ENCODE data around the gene NMT2.
A peak's percentile ranks its signal among the peaks of the same experiment; 100 is the strongest.
"Not testable (repeated sequence)": the region's sequence is repeated elsewhere in the genome, so short reads cannot be mapped to it uniquely, and the experiment has no call there.

The NMT2 gene

DNA sequence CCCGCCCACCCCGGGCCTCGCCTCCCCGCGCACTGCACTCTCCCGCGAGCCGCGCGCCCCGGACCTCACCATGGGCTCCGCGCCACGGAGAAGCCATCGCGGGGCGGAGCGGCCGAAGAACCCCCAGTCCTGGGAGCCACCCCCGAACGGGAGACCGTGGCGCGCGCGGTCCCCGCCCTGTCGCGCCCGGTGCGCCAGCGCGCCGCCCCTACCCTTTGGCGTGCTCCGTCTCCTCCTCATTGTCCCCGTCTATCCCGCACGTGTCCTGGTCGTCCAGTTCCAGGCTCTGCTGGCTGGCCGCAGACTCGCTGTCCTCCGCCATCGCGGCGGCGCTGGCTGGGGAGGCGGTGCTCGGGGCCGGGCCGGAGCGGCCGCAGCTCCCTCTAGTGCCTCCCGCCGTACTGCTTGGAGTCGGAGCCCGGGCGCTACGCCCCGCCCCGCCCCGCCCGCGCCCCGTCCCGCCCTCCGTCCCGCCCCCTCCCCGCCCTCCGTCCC lies at the start of gene NMT2:
Gene NMT2 (minus strand): TSS at position 403 of the 495 bp plus-strand sequence. CDS start 81 bp downstream, at position 322.
- no peak for DNase-seq

DNA sequence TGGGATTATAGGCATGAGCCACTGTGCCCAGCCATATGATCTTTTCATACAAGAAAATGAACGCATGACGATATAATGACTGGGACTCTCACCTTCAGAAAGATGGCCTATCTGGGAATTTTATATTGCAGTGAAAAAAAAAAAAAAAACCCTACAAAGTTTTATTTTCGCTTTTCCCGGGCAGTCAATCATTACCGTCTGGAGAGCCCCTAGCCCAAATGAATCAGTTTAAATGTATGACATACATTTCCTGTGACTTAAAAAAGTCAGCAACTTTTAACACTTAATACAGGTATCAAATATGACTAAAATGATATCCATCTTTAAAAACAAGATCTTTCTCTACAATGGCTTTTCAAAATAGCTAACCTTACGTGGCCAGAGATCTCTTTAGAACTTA lies 48.2 kb upstream of the NMT2 start:
- DNase-seq: no peak

DNA sequence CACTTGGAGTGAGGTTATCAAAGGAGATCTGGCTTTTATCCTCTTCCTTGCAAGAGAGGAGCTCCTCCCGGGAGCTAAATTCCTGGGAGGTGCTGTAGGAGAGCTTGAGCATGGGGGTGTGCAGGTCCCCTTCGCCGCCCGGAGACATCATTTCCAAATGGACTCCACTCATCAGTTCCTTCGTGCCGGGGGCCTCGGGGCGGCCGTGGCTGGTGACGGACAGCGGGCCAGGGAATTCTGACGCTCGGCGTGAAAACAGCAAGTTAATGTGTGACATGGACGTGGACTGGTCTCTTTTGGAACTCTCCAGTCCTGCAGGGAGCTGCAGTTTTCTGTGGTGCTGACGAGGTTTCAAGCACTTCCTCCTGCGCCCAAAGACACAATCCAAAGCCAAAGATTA lies 45.7 kb upstream of the NMT2 start:
- no peak for DNase-seq

DNA sequence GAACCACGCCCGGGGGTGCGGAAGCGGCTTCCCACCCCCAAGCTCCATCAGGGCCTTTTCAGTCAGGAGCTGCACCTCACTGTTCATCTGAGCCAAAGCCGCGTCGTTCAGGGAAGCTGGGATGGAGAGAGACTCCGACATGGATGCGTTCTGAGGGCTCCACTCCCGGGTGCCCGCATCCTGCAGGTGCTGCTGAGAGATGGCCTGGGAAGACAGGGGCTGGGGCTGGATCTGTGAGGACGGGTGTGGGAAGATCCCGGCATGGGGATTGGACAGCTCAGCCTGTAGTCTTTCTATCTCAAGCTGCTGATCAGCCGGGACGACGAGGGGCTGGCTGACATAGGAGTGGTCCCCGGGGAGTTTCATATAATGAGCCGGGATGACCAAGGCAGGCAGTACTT lies 45.0 kb upstream of the NMT2 start:
- DNase-seq: no peak

DNA sequence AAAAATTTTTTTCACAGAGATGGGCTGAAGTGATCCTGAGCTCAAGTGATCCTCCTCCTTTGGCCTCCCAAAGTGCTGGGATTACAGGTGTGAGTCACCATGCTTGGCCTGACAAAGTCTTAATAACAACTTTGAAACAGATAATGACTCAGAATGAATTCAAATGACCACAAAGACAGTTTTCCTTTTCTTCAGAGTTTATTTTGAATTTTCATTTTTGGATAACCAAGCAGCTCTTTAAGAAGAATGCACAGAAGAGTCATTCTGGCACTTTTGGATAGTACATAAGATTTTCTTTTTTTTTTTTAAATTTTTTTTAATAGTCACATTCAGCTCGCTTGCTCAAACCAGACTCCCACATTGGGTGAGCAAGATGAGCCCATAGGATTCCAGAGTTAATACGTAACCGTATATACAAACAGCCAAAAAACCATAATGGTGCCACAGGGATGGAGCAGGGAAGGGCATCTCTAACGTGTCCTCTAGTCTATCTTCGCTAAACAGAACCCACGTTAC lies 43.0 kb upstream of the NMT2 start:
- no peak for DNase-seq

DNA sequence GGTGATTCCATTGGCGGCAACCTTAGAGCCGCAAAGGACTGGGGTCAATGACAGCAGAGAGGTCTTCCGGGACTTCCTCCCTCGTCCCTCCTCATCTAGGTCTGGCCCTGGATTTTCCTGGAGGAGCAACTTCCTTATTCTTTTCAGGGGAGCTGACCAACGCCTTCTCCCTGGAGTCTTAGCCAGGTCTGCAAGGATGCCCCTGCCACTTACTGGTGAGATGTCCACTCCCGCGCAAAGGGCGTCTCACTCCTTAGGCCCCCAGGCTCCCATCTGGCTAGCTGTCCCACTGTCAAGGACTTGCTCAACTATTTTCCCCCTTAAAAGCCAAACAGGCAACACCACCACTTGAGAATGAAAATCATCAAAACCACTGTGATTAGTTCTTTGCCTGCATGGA lies 42.0 kb upstream of the NMT2 start:
- no peak for DNase-seq

DNA sequence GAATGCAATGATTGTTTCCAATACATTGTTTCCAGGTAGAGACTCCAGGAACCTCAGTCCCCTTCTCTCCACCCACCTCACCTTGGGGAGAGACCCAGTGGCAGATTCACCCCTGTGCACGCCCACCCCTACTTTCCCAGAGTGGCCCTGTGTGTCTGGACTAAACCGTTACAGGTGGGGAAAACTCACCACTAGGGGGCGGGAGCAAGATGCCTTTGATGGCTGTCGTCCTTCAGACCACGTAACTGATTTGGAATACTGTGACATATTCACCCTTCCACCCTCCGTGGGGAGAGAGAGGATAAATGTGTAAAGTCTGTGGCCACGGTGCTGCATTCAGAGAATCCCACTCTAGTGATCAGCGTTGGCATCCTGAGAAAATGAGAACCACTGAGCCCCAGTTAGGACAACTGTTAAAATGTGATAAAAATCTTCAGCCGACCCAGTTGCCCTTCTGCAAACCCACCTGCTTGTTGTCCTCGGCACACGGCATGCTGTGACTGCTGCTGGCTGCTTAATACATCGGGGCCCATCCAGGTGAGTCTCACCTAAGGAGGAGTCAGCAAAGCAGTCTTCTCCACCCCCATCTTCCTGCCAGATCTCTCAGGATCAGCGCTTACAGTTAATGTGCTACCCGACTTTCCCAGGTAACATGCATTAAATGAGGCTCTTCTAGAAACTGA lies 41.5 kb upstream of the NMT2 start:
- DNase-seq: peak; percentile 75

DNA sequence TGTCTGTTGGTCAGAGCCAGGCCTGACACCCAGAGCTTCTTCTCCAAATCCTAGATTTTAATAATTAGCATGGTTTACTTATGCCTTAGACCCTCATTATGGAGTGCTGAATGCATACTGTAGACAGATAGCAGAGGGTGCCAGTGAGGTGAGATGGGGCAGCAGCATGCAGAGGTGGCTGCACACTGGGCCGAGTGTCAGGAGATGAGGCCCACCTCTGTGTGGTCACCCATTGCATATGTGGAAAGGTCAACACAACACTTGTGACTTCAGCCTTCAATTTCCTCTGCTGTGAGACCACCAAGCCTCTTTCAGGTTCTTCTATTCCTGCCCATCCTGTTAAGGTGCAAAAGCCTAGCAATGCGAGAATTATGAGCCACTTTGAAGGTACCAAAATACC lies 39.7 kb upstream of the NMT2 start:
- no peak for DNase-seq

DNA sequence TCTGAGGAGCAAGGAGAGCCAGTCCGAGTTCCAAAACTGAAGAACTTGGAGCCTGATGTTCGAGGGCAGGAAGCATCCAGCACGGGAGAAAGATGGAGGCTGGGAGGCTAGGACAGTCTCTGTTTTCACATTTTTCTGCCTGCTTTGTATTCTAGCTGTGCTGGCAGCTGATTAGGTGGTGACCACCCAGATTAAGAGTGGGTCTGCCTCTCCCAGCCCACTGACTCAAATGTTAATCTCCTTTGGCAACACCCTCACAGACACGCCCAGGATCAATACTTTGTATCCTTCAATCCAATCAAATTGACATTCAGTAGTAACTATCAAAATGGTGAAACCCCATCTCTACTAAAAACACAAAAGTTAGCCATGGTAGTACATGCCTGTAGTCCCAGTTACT lies 38.9 kb upstream of the NMT2 start:
- not testable (repeated sequence) for DNase-seq

DNA sequence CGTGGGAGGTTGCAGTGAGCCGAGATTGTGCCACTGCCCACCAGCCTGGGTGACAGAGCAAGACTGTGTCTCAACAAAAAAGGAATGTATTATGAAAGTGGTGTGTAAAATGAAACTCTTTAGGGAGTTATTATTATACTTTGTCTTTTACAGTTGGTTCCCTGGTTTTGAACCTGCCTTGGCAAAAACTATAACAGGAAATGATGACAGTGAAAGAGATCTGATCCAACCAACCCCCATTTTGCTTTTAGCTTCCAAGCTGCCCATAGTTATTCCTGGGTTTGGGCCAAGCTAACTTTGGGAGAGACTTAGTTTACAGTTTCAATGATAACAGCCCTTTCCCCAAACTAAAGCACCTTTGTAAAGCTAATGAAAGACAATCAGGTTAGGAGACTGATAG lies 34.1 kb upstream of the NMT2 start:
- no peak for DNase-seq

DNA sequence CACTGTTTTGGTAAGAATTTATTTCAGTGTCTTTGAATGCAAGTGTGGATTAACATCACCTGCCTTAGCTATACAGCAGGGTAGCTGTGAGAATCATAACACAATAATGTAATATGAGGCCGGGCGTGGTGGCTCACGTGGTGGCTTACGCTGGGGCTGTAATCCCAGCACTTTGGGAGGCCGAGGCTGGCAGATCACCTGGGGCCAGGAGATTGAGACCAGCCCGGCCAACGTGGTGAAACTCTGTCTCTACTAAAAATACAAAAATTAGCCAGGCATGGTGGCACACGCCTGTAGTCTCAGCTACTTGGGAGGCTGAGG lies 33.8 kb upstream of the NMT2 start:
- not testable (repeated sequence) for DNase-seq

DNA sequence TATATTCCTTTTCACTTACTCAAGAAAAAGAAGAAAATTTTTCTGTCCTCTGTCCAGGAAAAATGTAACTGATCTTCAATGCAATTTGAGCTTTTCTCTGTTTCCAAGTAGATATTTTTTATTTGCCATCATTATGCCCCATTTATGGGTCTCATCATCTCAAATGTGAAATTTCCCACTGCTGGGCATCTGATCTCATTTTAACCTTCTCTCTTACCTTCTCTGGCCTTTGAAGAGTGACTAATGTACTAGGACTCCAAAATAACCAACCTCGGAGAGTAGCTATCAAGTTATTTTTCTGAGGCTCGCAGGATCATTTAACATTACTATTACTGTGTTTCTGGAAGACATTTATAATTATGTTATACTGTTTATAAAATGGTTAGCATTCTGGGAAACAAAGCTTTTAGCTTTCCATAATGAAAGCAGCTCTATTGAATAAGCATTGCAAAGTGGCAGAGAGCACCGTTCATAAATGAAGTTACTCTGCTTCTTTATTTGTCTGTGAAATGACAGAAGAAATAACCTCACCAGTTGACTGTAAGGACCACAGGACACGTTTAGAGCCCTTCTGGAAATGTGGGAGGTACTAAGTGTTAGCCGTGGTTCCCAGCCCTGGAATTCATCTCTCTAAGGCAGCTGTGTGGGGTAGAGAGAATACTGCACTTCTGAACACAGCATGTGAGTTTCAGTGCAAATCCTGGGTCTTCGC lies 33.3 kb upstream of the NMT2 start:
- DNase-seq: no peak

DNA sequence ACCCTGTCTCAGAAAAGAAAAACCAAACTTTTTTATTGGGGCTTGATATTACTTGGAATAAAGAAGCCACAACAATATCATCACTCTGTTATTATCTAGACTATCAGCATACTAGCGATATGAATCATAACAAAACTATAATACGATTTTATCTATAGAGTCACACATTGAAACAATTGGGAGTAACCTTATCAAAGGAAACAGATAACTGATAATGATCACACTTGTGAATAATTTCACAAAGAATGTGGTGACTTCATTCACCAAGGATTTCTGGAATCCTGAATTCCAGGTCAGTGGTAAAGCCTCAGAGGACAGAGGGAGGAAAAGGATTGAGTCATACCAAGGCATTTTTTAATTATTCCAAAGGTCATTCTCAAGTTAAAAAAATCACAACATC lies 32.1 kb upstream of the NMT2 start:
- DNase-seq: no peak

DNA sequence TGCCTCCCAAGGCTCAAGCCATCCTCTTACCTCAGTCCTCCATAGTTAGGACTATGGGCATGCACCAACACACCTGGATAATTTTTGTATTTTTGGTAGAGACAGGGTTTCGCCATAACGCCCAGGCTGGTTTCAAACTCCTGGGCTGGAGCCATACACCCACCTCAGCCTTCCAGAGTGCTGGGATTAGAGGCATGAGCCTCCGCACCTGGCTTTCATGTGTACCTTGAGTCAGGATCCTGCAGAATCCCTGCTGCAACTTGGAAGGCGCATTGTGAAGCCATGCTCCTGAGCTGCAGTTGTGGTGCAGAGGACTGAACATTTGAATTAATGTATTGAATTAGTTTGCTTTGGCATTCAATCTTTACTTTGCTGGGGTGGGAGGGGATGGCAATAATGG lies 29.4 kb upstream of the NMT2 start:
- no peak for DNase-seq

DNA sequence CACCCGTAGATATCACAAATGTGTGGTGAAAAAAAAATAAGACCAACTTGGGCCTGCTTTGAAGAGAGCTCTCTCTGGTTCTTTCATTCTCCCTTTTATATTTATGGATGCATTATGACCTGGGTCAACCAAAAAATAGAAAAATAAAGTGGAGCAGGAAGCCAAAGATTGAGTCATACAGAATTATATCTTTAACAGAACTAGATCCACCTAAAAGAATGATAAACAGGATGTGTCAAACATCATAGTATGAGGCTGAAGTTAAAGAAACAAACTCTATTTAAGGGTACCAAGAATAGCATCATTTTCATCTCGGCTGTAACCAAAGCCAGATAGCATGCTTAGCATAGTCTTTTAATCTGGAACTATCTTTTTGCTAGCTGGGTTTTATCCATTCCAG lies 28.8 kb upstream of the NMT2 start:
- DNase-seq: no peak

DNA sequence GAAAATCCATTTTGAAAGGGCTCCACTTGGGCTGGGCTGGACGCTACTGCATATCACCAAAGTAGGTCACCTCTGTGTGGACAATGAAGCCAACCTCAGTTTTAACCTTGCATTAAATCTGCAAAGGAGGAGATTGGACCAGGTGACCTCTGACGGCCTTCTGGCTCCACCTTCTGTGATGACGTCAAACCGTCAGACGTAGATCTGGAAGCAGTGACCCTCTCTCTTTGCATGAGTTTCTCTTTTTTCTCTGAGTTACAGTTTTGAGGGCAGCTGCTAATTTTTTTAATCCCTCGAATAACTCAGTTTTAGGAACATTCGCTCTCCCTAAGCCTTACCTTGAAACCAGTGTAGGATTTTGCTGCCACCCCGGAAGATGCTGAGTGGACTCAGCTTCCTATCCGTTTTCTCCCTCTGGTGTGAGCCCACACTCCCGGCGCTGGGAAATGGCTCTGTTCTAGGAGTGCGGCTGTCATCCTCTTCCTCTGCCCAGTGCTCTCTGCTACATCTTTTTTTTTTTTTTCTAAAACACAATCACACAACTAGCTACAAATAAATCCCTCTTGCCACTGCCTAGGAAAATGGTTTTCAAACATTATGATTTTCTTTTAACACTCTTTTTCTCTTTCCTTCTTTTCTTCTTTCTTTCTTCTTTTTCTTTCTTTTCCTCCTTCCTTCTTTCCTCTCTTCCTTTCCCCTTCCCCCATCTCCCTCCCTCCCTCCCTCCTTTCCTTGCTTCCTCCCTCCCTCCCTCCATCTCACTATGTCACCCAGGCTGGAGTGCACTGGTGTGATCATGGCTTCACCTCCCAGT lies 27.7 kb upstream of the NMT2 start:
- DNase-seq: no peak

DNA sequence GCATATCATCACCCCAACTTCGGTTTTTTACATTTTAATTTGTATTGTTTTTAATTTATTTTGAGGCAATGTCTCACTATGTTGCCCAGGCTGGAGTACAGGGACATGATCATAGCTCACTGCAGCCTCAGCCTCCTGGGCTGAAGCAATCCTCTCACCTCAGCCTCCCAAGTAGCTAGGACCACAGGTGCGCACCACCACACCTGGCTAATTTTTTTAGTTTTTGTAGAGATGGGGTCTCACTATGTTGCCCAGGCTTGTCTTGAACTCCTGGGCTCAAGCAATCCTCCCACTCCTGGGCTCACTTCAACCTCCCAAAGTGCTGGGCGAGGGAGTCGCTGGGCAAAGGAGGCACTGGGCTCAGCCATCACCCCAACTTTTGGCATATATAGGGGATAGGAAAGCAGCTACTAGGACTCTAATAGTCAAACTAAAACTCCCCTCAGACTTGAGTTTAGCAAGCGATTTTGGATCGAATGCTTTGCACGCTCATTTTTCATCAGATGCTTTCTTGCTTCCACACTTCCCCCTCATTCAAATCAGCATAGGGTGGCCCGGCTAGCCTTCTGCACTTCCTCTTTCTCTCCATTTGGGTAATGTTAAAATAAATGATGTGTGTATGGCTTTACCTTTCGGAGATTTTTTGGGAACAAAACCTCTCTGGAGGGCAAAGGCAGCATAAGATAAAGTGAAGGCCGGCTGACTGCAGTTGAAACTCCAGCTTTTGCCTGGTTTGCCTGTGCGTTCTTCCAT lies 20.8 kb upstream of the NMT2 start:
- DNase-seq: no peak

DNA sequence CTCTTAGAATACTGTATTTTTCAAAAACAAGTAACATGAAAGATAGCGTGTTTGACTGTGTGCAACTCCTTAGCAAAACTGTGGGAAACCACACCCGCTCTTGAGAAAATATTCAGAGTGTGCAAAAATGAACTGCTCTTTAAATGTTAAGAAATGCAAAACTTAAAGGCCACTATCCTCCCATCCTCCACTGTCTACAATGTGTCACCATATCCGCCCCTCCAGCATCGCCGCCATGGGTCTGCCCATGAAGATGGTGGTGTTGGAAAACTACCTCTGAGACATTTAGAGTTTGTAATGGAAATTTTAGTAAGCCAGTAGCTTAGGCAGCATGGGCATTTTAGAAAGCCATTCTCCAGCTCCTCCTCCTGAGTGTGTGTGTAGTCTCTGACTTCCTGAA lies 20.1 kb upstream of the NMT2 start:
- DNase-seq: peak; percentile 23

DNA sequence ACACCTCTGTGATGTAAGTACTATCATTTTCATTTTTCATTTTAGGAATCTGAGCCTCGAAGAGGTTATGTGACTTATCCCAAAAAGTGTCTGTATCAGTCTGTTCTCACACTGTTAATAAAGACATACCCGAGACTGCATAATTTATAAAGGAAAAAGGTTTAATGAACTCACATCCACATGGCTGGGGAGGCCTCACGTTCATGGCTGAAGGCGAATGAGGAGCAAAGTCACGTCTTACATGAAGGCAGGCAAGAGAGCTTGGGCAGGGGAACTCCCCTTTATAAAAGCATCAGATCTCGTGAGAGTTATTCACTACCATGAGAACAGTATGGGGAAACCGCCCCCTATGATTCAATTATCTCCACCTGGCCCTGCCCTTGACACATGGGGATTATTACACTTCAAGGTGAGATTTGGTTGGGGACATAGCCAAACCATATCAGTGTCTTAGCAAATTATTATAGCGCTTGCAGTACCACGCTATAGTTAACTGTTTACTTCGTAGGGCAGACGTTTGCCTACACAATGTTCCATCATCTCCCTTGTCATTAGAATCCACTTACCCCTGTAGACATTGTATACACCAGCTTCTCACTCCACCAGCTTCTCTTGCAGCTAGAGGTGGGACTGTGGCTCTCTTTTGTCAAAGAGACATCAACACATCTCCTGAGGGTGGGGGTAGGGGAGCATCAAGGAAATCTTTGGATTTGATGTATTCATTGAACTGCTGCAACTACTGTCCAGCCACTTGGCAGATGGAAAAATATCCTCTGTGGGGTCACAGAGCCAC lies 15.4 kb upstream of the NMT2 start:
- no peak for DNase-seq

DNA sequence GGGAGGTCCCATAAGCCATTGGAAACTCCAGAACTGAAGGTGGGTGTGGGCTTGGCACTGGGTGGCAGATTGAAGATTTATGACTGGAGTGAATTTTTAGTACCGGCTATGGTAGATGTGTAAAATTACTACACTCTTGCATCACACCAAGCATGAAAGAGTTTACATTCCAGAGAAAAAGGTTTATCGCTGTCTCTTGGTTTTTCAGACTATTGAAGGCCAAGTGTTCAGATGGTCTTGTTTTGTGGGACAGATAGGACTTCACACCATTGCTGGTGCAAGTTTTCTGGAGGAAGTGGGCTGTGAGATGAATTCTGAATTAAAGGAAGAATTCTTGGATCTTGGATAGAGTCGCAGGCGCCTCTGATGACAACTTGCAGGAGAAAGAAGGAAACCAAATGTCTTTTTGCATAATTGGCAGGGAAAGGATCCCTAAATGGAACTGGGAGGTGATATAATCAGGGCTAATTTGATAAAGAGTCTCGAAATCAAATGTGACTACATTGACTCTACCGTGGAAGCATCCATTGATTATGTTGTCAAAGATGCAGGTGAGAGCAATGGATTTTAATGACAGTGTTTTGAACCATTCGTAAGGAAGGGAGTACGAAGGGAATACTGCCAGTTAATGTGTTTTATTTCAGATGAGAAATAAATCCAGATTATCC lies 14.2 kb upstream of the NMT2 start:
- no peak for DNase-seq

DNA sequence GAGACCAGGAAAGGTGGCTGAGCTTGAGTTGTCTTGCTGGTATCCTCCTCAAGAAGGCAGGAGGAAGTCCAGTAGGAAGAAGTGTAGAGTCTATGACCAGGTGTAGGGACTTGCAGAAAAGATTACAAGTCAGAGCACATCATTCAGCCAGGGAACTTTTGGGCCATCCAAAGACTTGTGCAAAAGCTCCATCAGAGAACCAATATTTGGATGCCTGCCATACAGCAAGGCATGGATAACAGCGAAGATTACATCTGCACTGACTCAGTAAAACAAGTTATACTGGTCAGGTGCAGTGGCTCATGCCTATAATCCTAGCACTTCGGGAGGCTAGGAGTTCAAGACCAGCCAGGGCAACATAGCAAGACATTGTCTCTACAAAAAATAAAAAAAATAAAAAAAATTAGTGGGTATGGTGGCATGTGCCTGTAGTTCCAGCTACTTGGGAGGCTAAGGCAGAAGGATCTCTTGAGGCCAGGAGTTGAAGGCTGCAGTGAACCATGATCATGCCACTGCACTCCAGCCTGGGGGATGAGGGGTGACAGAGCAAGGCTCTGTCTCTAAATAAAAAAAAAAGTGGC lies 13.2 kb upstream of the NMT2 start:
- DNase-seq: no peak

Measured in stimulated activated CD4-positive, alpha-beta T cell treated with anti-CD3 and anti-CD28 coated beads, Interleukin-4, amount 100 ng/mL, for 1 hour (primary cell).